OCI-LY3 (cell line): ENCODE results near the gene C10orf71.

Experiments used
- CTCF ChIP-seq: fragments of 200-600, 300-600 bp; sonication (generic); IDR thresholded peaks from 2 replicates; pipeline ENCODE4 v1.5.1; 2014; ENCODE audit warnings: antibody characterized with exemption, low read length, low read depth
- EZH2phosphoT487 ChIP-seq: fragments of 200-600 bp; shearing (Covaris generic); IDR thresholded peaks from 2 replicates; pipeline ENCODE4 v1.6.1; 2018; ENCODE audit warnings: antibody characterized with exemption, mixed run types, low read depth

DNA sequence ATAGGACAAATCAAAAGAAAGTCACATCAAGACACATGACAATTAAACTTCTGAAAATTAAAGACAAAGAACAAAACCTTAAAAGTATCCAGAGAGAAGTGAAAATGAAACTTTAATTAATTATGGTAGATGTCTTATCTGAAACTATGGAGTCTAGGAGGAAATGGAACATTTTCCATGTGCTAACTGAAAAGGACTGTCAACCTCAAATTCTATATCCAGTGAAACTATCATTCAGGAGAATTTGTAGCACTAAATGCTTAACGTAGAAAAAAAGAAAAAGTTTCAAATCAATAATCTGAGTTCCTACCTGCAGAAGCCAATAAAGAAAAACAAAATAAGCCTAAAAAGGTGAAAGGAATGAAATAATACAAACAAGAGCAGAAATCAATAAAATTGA is 33.1 kb upstream of the C10orf71 start:
- no peak for TF ChIP-seq CTCF
- no peak for TF ChIP-seq EZH2phosphoT487
